IMR-90 (cell line): Measurements from ENCODE around the gene RAPGEF1. TPM values are rescaled to one million over a fixed set of nuclear protein-coding genes. Genes with fewer than 3 reads are reported as not detected.

Experiments
- ATAC-seq: fragments of 200-7000 bp; cut with Tn5 transposase; 2 replicates; pipeline ENCODE4 v1.9.1; 2020; ENCODE audit warnings: low read depth, mild to moderate bottlenecking, moderate library complexity
- BruUV-seq: library from RNA; stranded (reverse); fragments of 400-500 nt; replicated peaks from 2 replicates; lab custom pipeline; 2021; lab: Mats Ljungman, UMichigan
- CTCF ChIA-PET: fragments of 300-600 bp; formaldehyde crosslinking; extraction: SDS; loops from one replicate; lab custom pipeline; 2021; ENCODE audit warnings: antibody characterized with exemption; lab: Yijun Ruan, JAX
- POLR2A ChIA-PET: fragments of 300-600 bp; sonication (Branson Sonifier 250); formaldehyde crosslinking; loops from one replicate; lab custom pipeline; 2022; ENCODE audit warnings: antibody characterized with exemption; ENCODE audit not compliant: unreplicated experiment; lab: Charles Lee
- DNase-seq: peaks from one replicate; pipeline ENCODE4 v3.0.0; 2013
- H2AFZ ChIP-seq: replicated peaks from 2 replicates; pipeline ENCODE3; 2013; ENCODE audit warnings: low read length, mild to moderate bottlenecking; ENCODE audit not compliant: poor library complexity
- H2AK5ac ChIP-seq: 2 replicates; pipeline ENCODE4 v1.6.1; 2013; ENCODE audit warnings: low read depth, low read length, inconsistent platforms
- H2AK9ac ChIP-seq: replicated peaks from 2 replicates; pipeline ENCODE3; 2013; ENCODE audit warnings: mild to moderate bottlenecking, low read depth, low read length, moderate library complexity; ENCODE audit not compliant: poor library complexity
- H2BK120ac ChIP-seq: 2 replicates; pipeline ENCODE4 v1.6.1; 2013; ENCODE audit warnings: low read depth, low read length, inconsistent platforms
- H2BK15ac ChIP-seq: 3 replicates; pipeline ENCODE4 v1.6.1; 2013; ENCODE audit warnings: low read depth, low read length, inconsistent platforms
- H2BK20ac ChIP-seq: 2 replicates; pipeline ENCODE4 v1.6.1; 2013; ENCODE audit warnings: low read depth, mild to moderate bottlenecking, inconsistent platforms, low read length, moderate library complexity
- H2BK5ac ChIP-seq: 2 replicates; pipeline ENCODE4 v1.6.1; 2013; ENCODE audit warnings: mild to moderate bottlenecking, low read depth, low read length, inconsistent platforms; ENCODE audit not compliant: poor library complexity, severe bottlenecking
- H3K14ac ChIP-seq: replicated peaks from 2 replicates; pipeline ENCODE4 v1.6.1; 2013; ENCODE audit warnings: low read depth, low read length, inconsistent platforms
- H3K18ac ChIP-seq: 2 replicates; pipeline ENCODE4 v1.6.1; 2013; ENCODE audit warnings: low read depth, low read length, control low read depth
- H3K23ac ChIP-seq: 2 replicates; pipeline ENCODE4 v1.6.1; 2013; ENCODE audit warnings: low read depth, low read length, inconsistent platforms
- H3K27ac ChIP-seq: 2 replicates; pipeline ENCODE4 v1.5.1; 2013; ENCODE audit warnings: mild to moderate bottlenecking, control low read depth, low read length; ENCODE audit not compliant: insufficient read depth
- H3K27me3 ChIP-seq: 2 replicates; pipeline ENCODE4 v1.6.1; 2013; ENCODE audit warnings: low read length; ENCODE audit not compliant: control insufficient read depth, insufficient read depth
- H3K36me3 ChIP-seq: 2 replicates; pipeline ENCODE4 v1.6.1; 2013; ENCODE audit warnings: low read length, mixed read lengths; ENCODE audit not compliant: control insufficient read depth, insufficient read depth
- H3K4ac ChIP-seq: 2 replicates; pipeline ENCODE4 v1.6.1; 2013; ENCODE audit warnings: low read depth, low read length, inconsistent platforms
- H3K4me1 ChIP-seq: 2 replicates; pipeline ENCODE4 v1.6.1; 2013; ENCODE audit warnings: low read length, mixed read lengths; ENCODE audit not compliant: control insufficient read depth, insufficient read depth
- H3K4me2 ChIP-seq: 2 replicates; pipeline ENCODE4 v1.6.1; 2013; ENCODE audit warnings: low read depth, mild to moderate bottlenecking, control low read depth, low read length, moderate library complexity
- H3K4me3 ChIP-seq: 2 replicates; pipeline ENCODE4 v1.5.1; 2013; ENCODE audit warnings: low read depth, mild to moderate bottlenecking, control low read depth, low read length, moderate library complexity; ENCODE audit not compliant: insufficient read depth
- H3K56ac ChIP-seq: 2 replicates; pipeline ENCODE4 v1.6.1; 2013; ENCODE audit warnings: low read length, inconsistent platforms; ENCODE audit not compliant: insufficient read depth; ENCODE audit errors: extremely low read depth
- H3K79me1 ChIP-seq, 2 experiments: 2 replicates each; pipeline ENCODE4 v1.6.1; 2013; ENCODE audit warnings: low read length in 2 of 2, inconsistent platforms in 1 of 2, low read depth in 1 of 2
- H3K9ac ChIP-seq: 2 replicates; pipeline ENCODE4 v1.6.1; 2013; ENCODE audit warnings: low read depth, low read length, control low read depth
- H3K9me1 ChIP-seq: 2 replicates; pipeline ENCODE4 v1.6.1; 2013; ENCODE audit warnings: low read length, inconsistent platforms; ENCODE audit not compliant: insufficient read depth
- H3K9me3 ChIP-seq: 2 replicates; pipeline ENCODE4 v1.6.1; 2013; ENCODE audit warnings: low read length; ENCODE audit not compliant: control insufficient read depth, insufficient read depth
- H4K20me1 ChIP-seq: 2 replicates; pipeline ENCODE4 v1.6.1; 2013; ENCODE audit warnings: low read length, inconsistent platforms; ENCODE audit not compliant: insufficient read depth
- H4K5ac ChIP-seq: 2 replicates; pipeline ENCODE4 v1.6.1; 2013; ENCODE audit warnings: mild to moderate bottlenecking, low read depth, low read length, control low read depth
- H4K8ac ChIP-seq, 2 experiments: 2 replicates each; pipeline ENCODE4 v1.6.1; 2013; ENCODE audit warnings: low read depth in 2 of 2, low read length in 2 of 2, control low read depth in 1 of 2, inconsistent platforms in 1 of 2
- H4K91ac ChIP-seq: 2 replicates; pipeline ENCODE4 v1.6.1; 2013; ENCODE audit warnings: low read depth, low read length, inconsistent platforms; ENCODE audit not compliant: insufficient read depth
- BHLHE40 ChIP-seq: fragments of 150-350 bp; IDR thresholded peaks from 2 replicates; pipeline ENCODE4 v1.6.1; 2016; ENCODE audit warnings: mild to moderate bottlenecking, low read depth, low read length
- CEBPB ChIP-seq: IDR thresholded peaks from 2 replicates; pipeline ENCODE4 v1.6.1; 2012; ENCODE audit warnings: low read depth, low read length, improper control_type of control experiment
- FOS ChIP-seq: fragments of 150-350 bp; IDR thresholded peaks from 2 replicates; pipeline ENCODE4 v1.6.1; 2016; ENCODE audit warnings: low read depth, low read length
- MAFK ChIP-seq: IDR thresholded peaks from 2 replicates; pipeline ENCODE4 v1.6.1; 2012; ENCODE audit warnings: low read depth, low read length, improper control_type of control experiment
- MAZ ChIP-seq: IDR thresholded peaks from 2 replicates; pipeline ENCODE4 v1.6.1; 2012; ENCODE audit warnings: low read depth, mild to moderate bottlenecking, low read length, improper control_type of control experiment, moderate library complexity, borderline replicate concordance
- NFE2L2 ChIP-seq: fragments of 150-350 bp; IDR thresholded peaks from 2 replicates; pipeline ENCODE4 v1.6.1; 2016; ENCODE audit warnings: low read depth, mild to moderate bottlenecking, low read length
- RCOR1 ChIP-seq: IDR thresholded peaks from 2 replicates; pipeline ENCODE4 v1.6.1; 2012; ENCODE audit warnings: mild to moderate bottlenecking, low read length, improper control_type of control experiment; ENCODE audit not compliant: insufficient replicate concordance
- RFX5 ChIP-seq: IDR thresholded peaks from 2 replicates; pipeline ENCODE4 v1.8.0; 2012; ENCODE audit warnings: low read depth, mild to moderate bottlenecking, low read length, moderate library complexity
- SMC3 ChIP-seq: fragments of 150-350 bp; IDR thresholded peaks from 2 replicates; pipeline ENCODE4 v1.6.1; 2016; ENCODE audit warnings: low read depth, mild to moderate bottlenecking, antibody characterized with exemption, low read length, moderate library complexity
- WGBS, 2 experiments: methylation state at CpG; one replicate each; pipeline versions ENCODE4 v1.1.5 to v1.1.7; 2013; ENCODE audit warnings: missing lambda C conversion rate in 2 of 2; ENCODE audit not compliant: insufficient read length in 1 of 2; ENCODE audit errors: extremely low coverage in 2 of 2; 5-methylcytosine and 5-hydroxymethylcytosine counted together
- dilution Hi-C: fragments of 300-500 bp; cut with HindIII; formaldehyde crosslinking; loops from one replicate; pipeline ENCODE4 v1.14.3; 2018; ENCODE audit warnings: low sequenced_read_pairs; ENCODE audit not compliant: unreplicated experiment
- in situ Hi-C: fragments of 300-500 bp; cut with MboI; formaldehyde crosslinking; loops from 3 replicates; pipeline ENCODE4 v1.14.3; 2019; ENCODE audit warnings: low sequenced_read_pairs, inconsistent platforms, mixed read lengths
- intact Hi-C: fragments of 100-400 bp; cut with micrococcal nuclease; formaldehyde crosslinking; loops from 2 replicates; pipeline ENCODE4 v1.10.0; 2022
- polyA plus RNA-seq, 3 experiments: library from polyadenylated mRNA; depleted of rRNA; stranded (reverse); fragments of >200 nt; gene quantifications; 2 replicates each; pipeline ENCODE4 v1.2.3, GENCODE V29; 2012; ENCODE audit warnings: low replicate concordance in 1 of 3
- total RNA-seq: library from RNA; depleted of rRNA; stranded (reverse); fragments of >200 nt; gene quantifications from 2 replicates; pipeline ENCODE4 v1.2.3, GENCODE V29; 2012
- TF ChIP-seq, protein P1 (sequence below): conservative IDR thresholded peaks from 2 replicates; pipeline ENCODE4 v1.5.1; 2012; ENCODE audit warnings: mild to moderate bottlenecking, low read depth, low read length, improper control_type of control experiment

RAPGEF1 gene
- total and polyA plus RNA-seq, 2 of the 4 experiments (the other 2 are of a cell fraction) = 13.1 to 22.3 TPM

- Histone ChIP-seq H3K4me1 (peaks cover 3% of the 10 kb centered on the region), H2BK5ac (no peak overlapping the region), H3K9ac (no peak overlapping the region), H2AK5ac (no peak overlapping the region), H3K27me3 (no peaks in the 10 kb centered on the region), H4K91ac (no peak overlapping the region), H4K20me1 (peaks cover 8% of the 10 kb centered on the region), H2AFZ (no peak overlapping the region), H3K4ac (no peak overlapping the region), H3K14ac (no peak overlapping the region), H2AK9ac (no peak overlapping the region), H2BK15ac (no peak overlapping the region), H3K4me3 (no peak overlapping the region), H4K5ac (no peak overlapping the region), H2BK20ac (no peak overlapping the region), H2BK120ac (no peak overlapping the region), H3K9me3 (no peaks in the 10 kb centered on the region), H3K18ac (no peak overlapping the region), H3K4me2 (no peak overlapping the region), H3K79me1 (peaks cover 8% of the 10 kb centered on the region in 2 experiments; a peak in 3 of 4 replicates), H3K27ac (no peak overlapping the region), H3K56ac (no peak overlapping the region), H3K9me1 (0 out of 2 replicates have a peak, but pooled peaks cover 2% of the 10 kb centered on the region), H3K36me3 (no peaks in the 10 kb centered on the region), H3K23ac (no peak overlapping the region), H4K8ac (no peak overlapping the region)
- dilution Hi-C loops (no loop called here), intact Hi-C loops (no loop called here), in situ Hi-C loops (loop anchor here (5.0 to 10.0 kb wide), 2 partner anchors 151 to 239 kb away; partner anchors contain the start of gene POMT1)
- WGBS, 2 experiments = 83% methylated on average over 1 of the region's 1 CpG; no CpG with 5 or more reads in 1 of the 2 experiments
- DNase-seq (no peak), ATAC-seq (no peak)
- TF ChIP-seq MAZ (no peak), RCOR1 (no peak), BHLHE40 (no peak), RFX5 (no peak), NFE2L2 (no peak), FOS (no peak), MAFK (no peak), CEBPB (no peak), SMC3 (no peak)
- TF ChIP-seq, protein P1, sequence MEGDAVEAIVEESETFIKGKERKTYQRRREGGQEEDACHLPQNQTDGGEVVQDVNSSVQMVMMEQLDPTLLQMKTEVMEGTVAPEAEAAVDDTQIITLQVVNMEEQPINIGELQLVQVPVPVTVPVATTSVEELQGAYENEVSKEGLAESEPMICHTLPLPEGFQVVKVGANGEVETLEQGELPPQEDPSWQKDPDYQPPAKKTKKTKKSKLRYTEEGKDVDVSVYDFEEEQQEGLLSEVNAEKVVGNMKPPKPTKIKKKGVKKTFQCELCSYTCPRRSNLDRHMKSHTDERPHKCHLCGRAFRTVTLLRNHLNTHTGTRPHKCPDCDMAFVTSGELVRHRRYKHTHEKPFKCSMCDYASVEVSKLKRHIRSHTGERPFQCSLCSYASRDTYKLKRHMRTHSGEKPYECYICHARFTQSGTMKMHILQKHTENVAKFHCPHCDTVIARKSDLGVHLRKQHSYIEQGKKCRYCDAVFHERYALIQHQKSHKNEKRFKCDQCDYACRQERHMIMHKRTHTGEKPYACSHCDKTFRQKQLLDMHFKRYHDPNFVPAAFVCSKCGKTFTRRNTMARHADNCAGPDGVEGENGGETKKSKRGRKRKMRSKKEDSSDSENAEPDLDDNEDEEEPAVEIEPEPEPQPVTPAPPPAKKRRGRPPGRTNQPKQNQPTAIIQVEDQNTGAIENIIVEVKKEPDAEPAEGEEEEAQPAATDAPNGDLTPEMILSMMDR = no peak
- ChIA-PET POLR2A (no interaction called here), CTCF (no interaction called here)
- no TSS peak for BruUV-seq
Measured at GRCh38 chr9:131743501-131743900, 3.6 kb upstream of the RAPGEF1 start.
